Measurements from ENCODE around the gene LAS1L.

LAS1L gene

GRCh38 chrX:65537229-65537628 lies 2.6 kb upstream of the LAS1L start:
- TF ChIP-seq TARDBP (IDR thresholded peaks at IDR 0.05) = no peak
- no peak for TF ChIP-seq SP1 (IDR thresholded peaks at IDR 0.05)
- no peak for DNase-seq (ENCODE audit: extremely low spot score)
- ChIA-PET CTCF (no interaction called here), POLR2A (no interaction called here)

- no peak for DNase-seq (ENCODE audit: extremely low spot score)
- TF ChIP-seq TARDBP (IDR thresholded peaks at IDR 0.05) = no peak
- no peak for TF ChIP-seq SUZ12 (IDR thresholded peaks at IDR 0.05)
- no peak for TF ChIP-seq PKNOX1 (IDR thresholded peaks at IDR 0.05)
- no peak for TF ChIP-seq NFRKB (IDR thresholded peaks at IDR 0.05)
- no peak for TF ChIP-seq FOXA1 (IDR thresholded peaks at IDR 0.05)
- no peak for TF ChIP-seq L3MBTL2 (conservative IDR thresholded peaks at IDR 0.05)
- TF ChIP-seq FOXK2 (IDR thresholded peaks at IDR 0.05) = no peak
- TF ChIP-seq HDGF (IDR thresholded peaks at IDR 0.05; ENCODE audit: borderline replicate concordance) = no peak
- no peak for TF ChIP-seq FOXM1 (IDR thresholded peaks at IDR 0.05; ENCODE audit: borderline replicate concordance)
- TF ChIP-seq ARNT (IDR thresholded peaks at IDR 0.05) = no peak
- TF ChIP-seq SP1 (IDR thresholded peaks at IDR 0.05) = no peak
- no peak for TF ChIP-seq BHLHE40 (IDR thresholded peaks at IDR 0.05; ENCODE audit: borderline replicate concordance)
- no peak for TF ChIP-seq ELF4 (IDR thresholded peaks at IDR 0.05)
- ChIA-PET POLR2A (no interaction called here), CTCF (no interaction called here)
Observed at GRCh38 chrX:65536291-65536690, 1.7 kb upstream of the LAS1L start.

GRCh38 chrX:65532016-65532415 lies 2.6 kb downstream of the LAS1L start:
- TF ChIP-seq ELF4 (IDR thresholded peaks at IDR 0.05) = no peak
- TF ChIP-seq FOXA1 (IDR thresholded peaks at IDR 0.05) = no peak
- TF ChIP-seq NFRKB (IDR thresholded peaks at IDR 0.05) = no peak
- no peak for TF ChIP-seq ZNF384 (IDR thresholded peaks at IDR 0.05)
- TF ChIP-seq TARDBP (IDR thresholded peaks at IDR 0.05) = no peak
- no peak for TF ChIP-seq ARNT (IDR thresholded peaks at IDR 0.05)
- TF ChIP-seq SP1 (IDR thresholded peaks at IDR 0.05) = no peak
- TF ChIP-seq PKNOX1 (IDR thresholded peaks at IDR 0.05) = no peak
- TF ChIP-seq SUZ12 (IDR thresholded peaks at IDR 0.05) = no peak
- no peak for TF ChIP-seq FOXM1 (IDR thresholded peaks at IDR 0.05; ENCODE audit: borderline replicate concordance)
- TF ChIP-seq HDGF (IDR thresholded peaks at IDR 0.05; ENCODE audit: borderline replicate concordance) = no peak
- TF ChIP-seq LEF1 (IDR thresholded peaks at IDR 0.05; ENCODE audit: borderline replicate concordance) = no peak
- no peak for TF ChIP-seq L3MBTL2 (conservative IDR thresholded peaks at IDR 0.05)
- CTCF ChIA-PET = no interaction called here
- POLR2A ChIA-PET = no interaction called here
- DNase-seq (ENCODE audit: extremely low spot score) = no peak

GRCh38 chrX:65528705-65529340 lies 5.8 kb downstream of the LAS1L start:
- DNase-seq (ENCODE audit: extremely low spot score) = peak; percentile 77
- ChIA-PET CTCF (interaction anchor here (1.2 to 1.3 kb wide), 2 partner anchors 23 to 33 kb away, joined by 3 to 4 read pairs; no protein-coding TSS in a partner anchor), POLR2A (no interaction called here)
- TF ChIP-seq BHLHE40 (IDR thresholded peaks at IDR 0.05; ENCODE audit: borderline replicate concordance) (no peak), HDGF (IDR thresholded peaks at IDR 0.05; ENCODE audit: borderline replicate concordance) (no peak), ARNT (IDR thresholded peaks at IDR 0.05) (no peak), SP1 (IDR thresholded peaks at IDR 0.05) (no peak), CTBP1 (IDR thresholded peaks at IDR 0.05; ENCODE audit: borderline replicate concordance) (no peak), NFRKB (IDR thresholded peaks at IDR 0.05) (no peak), FOXK2 (IDR thresholded peaks at IDR 0.05) (no peak), SUZ12 (IDR thresholded peaks at IDR 0.05) (no peak), FOXM1 (IDR thresholded peaks at IDR 0.05; ENCODE audit: borderline replicate concordance) (no peak), TARDBP (IDR thresholded peaks at IDR 0.05) (no peak), FOXA1 (IDR thresholded peaks at IDR 0.05) (no peak), LEF1 (IDR thresholded peaks at IDR 0.05; ENCODE audit: borderline replicate concordance) (no peak), ELF4 (IDR thresholded peaks at IDR 0.05) (no peak), PKNOX1 (IDR thresholded peaks at IDR 0.05) (no peak), L3MBTL2 (conservative IDR thresholded peaks at IDR 0.05) (no peak)

- ChIA-PET CTCF (interaction anchor here (1.2 to 1.3 kb wide), 2 partner anchors 22 to 32 kb away, joined by 3 to 4 read pairs; no protein-coding TSS in a partner anchor), POLR2A (no interaction called here)
- TF ChIP-seq FOXM1 (IDR thresholded peaks at IDR 0.05; ENCODE audit: borderline replicate concordance) (no peak), ZNF384 (IDR thresholded peaks at IDR 0.05) (no peak), TARDBP (IDR thresholded peaks at IDR 0.05) (no peak), ELF4 (IDR thresholded peaks at IDR 0.05) (no peak), SP1 (IDR thresholded peaks at IDR 0.05) (no peak), BHLHE40 (IDR thresholded peaks at IDR 0.05; ENCODE audit: borderline replicate concordance) (no peak), LEF1 (IDR thresholded peaks at IDR 0.05; ENCODE audit: borderline replicate concordance) (no peak), L3MBTL2 (conservative IDR thresholded peaks at IDR 0.05) (no peak), FOXA1 (IDR thresholded peaks at IDR 0.05) (no peak)
- no peak for DNase-seq (ENCODE audit: extremely low spot score)
Observed at GRCh38 chrX:65528293-65528692, 6.3 kb downstream of the LAS1L start.

GRCh38 chrX:65524139-65524538 lies 10.4 kb downstream of the LAS1L start:
- ChIA-PET POLR2A (no interaction called here), CTCF (no interaction called here)
- no peak for TF ChIP-seq FOXK2 (IDR thresholded peaks at IDR 0.05)
- DNase-seq (ENCODE audit: extremely low spot score) = no peak

Measured in HEK293T (cell line).